Dendritic cell treated with granulocyte-macrophage colony-stimulating factor and Interleukin-4, amounts not matched to agents 40 ng/mL and 50 ng/mL, for 4 days (primary cell): Measurements from ENCODE around the gene DPP3.

Experiments
- H3K27ac Mint-ChIP-seq: one replicate; pipeline ENCODE4 v1.8.0; 2022; ENCODE audit warnings: mild to moderate bottlenecking, mixed read lengths
- H3K27me3 Mint-ChIP-seq: one replicate; pipeline ENCODE4 v1.8.0; 2022; ENCODE audit warnings: mild to moderate bottlenecking, mixed read lengths
- H3K36me3 Mint-ChIP-seq: one replicate; pipeline ENCODE4 v1.8.0; 2022; ENCODE audit warnings: low read depth, mixed read lengths
- H3K4me1 Mint-ChIP-seq: one replicate; pipeline ENCODE4 v1.8.0; 2022; ENCODE audit warnings: low read depth, mixed read lengths
- H3K4me3 Mint-ChIP-seq: one replicate; pipeline ENCODE4 v1.8.0; 2022; ENCODE audit warnings: mild to moderate bottlenecking, moderate library complexity, mixed read lengths
- H3K9me3 Mint-ChIP-seq: one replicate; pipeline ENCODE4 v1.8.0; 2022; ENCODE audit warnings: mixed read lengths
- intact Hi-C: fragments of 100-400 bp; cut with micrococcal nuclease; formaldehyde crosslinking; loops from one replicate; pipeline ENCODE4 v1.15.0; 2022

Gene DPP3

GRCh38 chr11:66469441-66469840 lies 10.8 kb upstream of the DPP3 start:
- H3K4me3 Mint-ChIP-seq = no peak overlapping the region
- peaks cover 50% of the 10 kb centered on the region for H3K36me3 Mint-ChIP-seq
- H3K9me3 Mint-ChIP-seq = no peaks in the 10 kb centered on the region
- intact Hi-C loops = no loop called here
- H3K27me3 Mint-ChIP-seq = no peaks in the 10 kb centered on the region
- H3K27ac Mint-ChIP-seq = no peak overlapping the region
- H3K4me1 Mint-ChIP-seq = peaks cover 32% of the 10 kb centered on the region

- intact Hi-C loops = no loop called here
Observed at GRCh38 chr11:66470015-66470414, 10.2 kb upstream of the DPP3 start.

GRCh38 chr11:66471142-66471541 lies 9.1 kb upstream of the DPP3 start:
- H3K27ac Mint-ChIP-seq = no peak overlapping the region
- no peaks in the 10 kb centered on the region for H3K27me3 Mint-ChIP-seq
- H3K36me3 Mint-ChIP-seq = peaks cover 67% of the 10 kb centered on the region
- H3K4me3 Mint-ChIP-seq = no peak overlapping the region
- H3K9me3 Mint-ChIP-seq = no peaks in the 10 kb centered on the region
- intact Hi-C loops = no loop called here
- H3K4me1 Mint-ChIP-seq = peaks cover 28% of the 10 kb centered on the region

More at GRCh38 chr11:66470015-66470414, 10.2 kb upstream of the DPP3 start:
- H3K4me1 Mint-ChIP-seq = peaks cover 32% of the 10 kb centered on the region
- peaks cover 55% of the 10 kb centered on the region for H3K36me3 Mint-ChIP-seq
- no peak overlapping the region for H3K4me3 Mint-ChIP-seq
- H3K27ac Mint-ChIP-seq = no peak overlapping the region
- no peaks in the 10 kb centered on the region for H3K9me3 Mint-ChIP-seq
- no peaks in the 10 kb centered on the region for H3K27me3 Mint-ChIP-seq

GRCh38 chr11:66472054-66472453 lies 8.2 kb upstream of the DPP3 start:
- Mint-ChIP-seq H3K36me3 (peaks cover 76% of the 10 kb centered on the region), H3K4me3 (no peak overlapping the region), H3K27ac (no peak overlapping the region), H3K9me3 (no peaks in the 10 kb centered on the region), H3K27me3 (no peaks in the 10 kb centered on the region), H3K4me1 (peaks cover 30% of the 10 kb centered on the region)
- intact Hi-C loops = no loop called here

GRCh38 chr11:66473167-66473566 lies 7.1 kb upstream of the DPP3 start:
- no peak overlapping the region for H3K27ac Mint-ChIP-seq
- peaks cover 27% of the 10 kb centered on the region for H3K4me1 Mint-ChIP-seq
- intact Hi-C loops = no loop called here
- no peak overlapping the region for H3K4me3 Mint-ChIP-seq
- no peaks in the 10 kb centered on the region for H3K27me3 Mint-ChIP-seq
- H3K9me3 Mint-ChIP-seq = no peaks in the 10 kb centered on the region
- peaks cover 85% of the 10 kb centered on the region for H3K36me3 Mint-ChIP-seq

GRCh38 chr11:66473608-66474515 lies 6.4 kb upstream of the DPP3 start:
- Mint-ChIP-seq H3K9me3 (no peaks in the 10 kb centered on the region), H3K27me3 (no peaks in the 10 kb centered on the region), H3K4me1 (peaks cover 28% of the 10 kb centered on the region), H3K27ac (no peak overlapping the region), H3K36me3 (peaks cover 81% of the 10 kb centered on the region), H3K4me3 (no peak overlapping the region)
- intact Hi-C loops = no loop called here

- no peak overlapping the region for H3K4me3 Mint-ChIP-seq
- peaks cover 79% of the 10 kb centered on the region for H3K36me3 Mint-ChIP-seq
- no peaks in the 10 kb centered on the region for H3K9me3 Mint-ChIP-seq
- peaks cover 31% of the 10 kb centered on the region for H3K4me1 Mint-ChIP-seq
- H3K27ac Mint-ChIP-seq = no peak overlapping the region
- intact Hi-C loops = no loop called here
- H3K27me3 Mint-ChIP-seq = no peaks in the 10 kb centered on the region
Observed at GRCh38 chr11:66475349-66476172, 4.7 kb upstream of the DPP3 start.

GRCh38 chr11:66476173-66476840 lies 3.9 kb upstream of the DPP3 start:
- Mint-ChIP-seq H3K4me1 (peaks cover 38% of the 10 kb centered on the region), H3K9me3 (no peaks in the 10 kb centered on the region), H3K27me3 (no peaks in the 10 kb centered on the region), H3K36me3 (peaks cover 74% of the 10 kb centered on the region), H3K4me3 (no peak overlapping the region), H3K27ac (no peak overlapping the region)
- intact Hi-C loops = no loop called here

GRCh38 chr11:66476841-66477251 lies 3.4 kb upstream of the DPP3 start:
- H3K4me1 Mint-ChIP-seq = peaks cover 40% of the 10 kb centered on the region
- no peak overlapping the region for H3K27ac Mint-ChIP-seq
- H3K36me3 Mint-ChIP-seq = peaks cover 71% of the 10 kb centered on the region
- intact Hi-C loops = no loop called here
- H3K27me3 Mint-ChIP-seq = no peaks in the 10 kb centered on the region
- no peaks in the 10 kb centered on the region for H3K9me3 Mint-ChIP-seq
- no peak overlapping the region for H3K4me3 Mint-ChIP-seq

GRCh38 chr11:66477263-66478201 lies 2.7 kb upstream of the DPP3 start:
- Mint-ChIP-seq H3K27me3 (no peaks in the 10 kb centered on the region), H3K4me3 (no peak overlapping the region), H3K27ac (no peak overlapping the region), H3K36me3 (peaks cover 70% of the 10 kb centered on the region), H3K4me1 (peaks cover 40% of the 10 kb centered on the region), H3K9me3 (no peaks in the 10 kb centered on the region)
- intact Hi-C loops = loop anchor here (2.0 kb wide), 1 partner anchor 69 kb away; no protein-coding TSS in a partner anchor

- Mint-ChIP-seq H3K27me3 (no peaks in the 10 kb centered on the region), H3K4me1 (peaks cover 40% of the 10 kb centered on the region), H3K36me3 (peaks cover 65% of the 10 kb centered on the region), H3K9me3 (no peaks in the 10 kb centered on the region), H3K27ac (peak overlapping the region; percentile 93), H3K4me3 (peak overlapping the region; percentile 86)
- intact Hi-C loops = loop anchor here (2.0 kb wide), 1 partner anchor 70 kb away; no protein-coding TSS in a partner anchor
Observed at GRCh38 chr11:66478729-66479393, 1.4 kb upstream of the DPP3 start.

GRCh38 chr11:66479394-66480116 lies 679 bp upstream of the DPP3 start:
- intact Hi-C loops = loop anchor here (1.0 to 2.0 kb wide), 3 partner anchors 13 to 71 kb away; partner anchors contain the start of gene PELI3
- Mint-ChIP-seq H3K9me3 (no peaks in the 10 kb centered on the region), H3K4me3 (peak overlapping the region; percentile 86), H3K36me3 (peaks cover 58% of the 10 kb centered on the region), H3K27me3 (no peaks in the 10 kb centered on the region), H3K4me1 (peaks cover 41% of the 10 kb centered on the region), H3K27ac (peak overlapping the region; percentile 93)
